ENCODE data around the gene IGSF21.

The IGSF21 gene

DNA sequence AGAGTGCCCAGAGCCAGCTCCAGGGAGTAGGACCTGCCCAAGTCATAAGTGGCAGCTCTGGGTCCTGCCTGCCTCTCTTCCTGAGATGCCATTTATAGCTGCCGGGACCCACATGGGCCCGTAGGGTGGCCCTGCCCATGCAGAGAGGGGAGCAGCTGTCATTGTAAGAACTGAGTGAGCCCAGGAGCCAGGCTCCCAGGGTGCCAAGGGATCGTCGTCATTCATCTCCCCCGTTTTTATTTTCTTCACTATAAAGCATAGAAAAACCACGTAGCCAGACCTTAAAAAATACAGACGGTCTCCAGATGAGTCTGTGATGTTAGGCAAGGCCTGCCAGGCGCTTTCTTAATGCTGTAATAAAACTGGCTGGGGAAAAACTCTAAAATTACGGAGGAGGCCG is 90.7 kb downstream of the IGSF21 start:
- TF ChIP-seq, protein P1, sequence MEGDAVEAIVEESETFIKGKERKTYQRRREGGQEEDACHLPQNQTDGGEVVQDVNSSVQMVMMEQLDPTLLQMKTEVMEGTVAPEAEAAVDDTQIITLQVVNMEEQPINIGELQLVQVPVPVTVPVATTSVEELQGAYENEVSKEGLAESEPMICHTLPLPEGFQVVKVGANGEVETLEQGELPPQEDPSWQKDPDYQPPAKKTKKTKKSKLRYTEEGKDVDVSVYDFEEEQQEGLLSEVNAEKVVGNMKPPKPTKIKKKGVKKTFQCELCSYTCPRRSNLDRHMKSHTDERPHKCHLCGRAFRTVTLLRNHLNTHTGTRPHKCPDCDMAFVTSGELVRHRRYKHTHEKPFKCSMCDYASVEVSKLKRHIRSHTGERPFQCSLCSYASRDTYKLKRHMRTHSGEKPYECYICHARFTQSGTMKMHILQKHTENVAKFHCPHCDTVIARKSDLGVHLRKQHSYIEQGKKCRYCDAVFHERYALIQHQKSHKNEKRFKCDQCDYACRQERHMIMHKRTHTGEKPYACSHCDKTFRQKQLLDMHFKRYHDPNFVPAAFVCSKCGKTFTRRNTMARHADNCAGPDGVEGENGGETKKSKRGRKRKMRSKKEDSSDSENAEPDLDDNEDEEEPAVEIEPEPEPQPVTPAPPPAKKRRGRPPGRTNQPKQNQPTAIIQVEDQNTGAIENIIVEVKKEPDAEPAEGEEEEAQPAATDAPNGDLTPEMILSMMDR (IDR thresholded peaks at IDR 0.05; ENCODE audit: control insufficient read depth, insufficient read depth, low read depth, low read length, missing control alignments), result no peak
- no peak for DNase-seq (ENCODE audit: low read depth)

DNA sequence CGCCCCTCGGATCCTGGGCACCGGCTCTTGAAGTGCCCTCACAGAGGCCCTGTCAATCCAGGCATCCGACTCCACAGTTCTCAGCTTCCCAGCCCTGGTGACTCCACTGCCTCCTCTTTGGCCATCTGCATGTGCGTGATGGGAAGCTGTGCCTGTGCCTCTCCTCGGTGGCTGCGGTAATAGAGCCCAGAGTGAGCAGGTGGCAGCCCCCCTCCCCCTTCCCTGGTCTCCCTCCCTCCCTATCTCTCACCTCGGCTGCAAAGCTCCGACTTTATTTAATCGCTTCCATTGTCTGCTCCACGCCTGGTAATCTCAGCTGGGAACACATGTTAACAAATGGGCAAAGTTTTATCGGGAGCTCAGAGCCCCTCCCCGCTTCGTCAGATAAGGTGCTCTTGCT is 91.9 kb downstream of the IGSF21 start:
- H3K4me3 ChIP-seq (ENCODE audit: control insufficient read depth, low read depth, low read length), result no peak overlapping the region
- TF ChIP-seq, protein P1 (IDR thresholded peaks at IDR 0.05; ENCODE audit: control insufficient read depth, insufficient read depth, low read depth, low read length, missing control alignments), result no peak
- no peak for DNase-seq (ENCODE audit: low read depth)

More for the DNA sequence above, 90.7 kb downstream of the IGSF21 start:
- no peak overlapping the region for H3K4me3 ChIP-seq (ENCODE audit: control insufficient read depth, low read depth, low read length)

DNA sequence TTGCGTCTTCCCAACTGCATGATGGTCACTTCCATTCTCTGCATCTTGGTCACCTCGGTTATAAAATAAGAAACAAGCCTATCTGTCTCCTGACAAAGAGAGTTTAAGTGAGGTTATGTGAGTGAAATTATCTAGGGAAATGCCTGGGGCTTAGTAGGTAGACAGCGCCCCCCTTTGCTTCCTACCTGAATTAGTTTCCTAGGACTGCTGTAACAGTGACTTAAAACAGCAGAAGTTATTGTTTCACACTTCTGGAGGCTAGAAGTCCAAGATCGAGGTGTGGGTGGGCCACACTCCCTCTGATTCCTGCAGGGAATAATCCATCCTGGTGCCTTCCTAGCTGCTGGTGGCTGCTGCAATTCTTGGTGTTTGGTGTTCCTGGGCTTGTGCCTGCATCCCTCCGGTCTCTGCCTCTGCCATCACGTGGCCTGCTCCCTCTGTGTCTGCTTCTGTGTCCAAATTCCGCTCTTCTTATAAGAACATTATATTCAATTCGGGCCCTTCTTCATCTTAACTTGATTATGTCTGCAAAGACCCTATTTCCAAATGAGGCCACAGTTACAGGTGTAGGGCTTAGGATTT is 92.6 kb downstream of the IGSF21 start:
- TF ChIP-seq, protein P1 (IDR thresholded peaks at IDR 0.05; ENCODE audit: control insufficient read depth, insufficient read depth, low read depth, low read length, missing control alignments), result no peak
- no peak overlapping the region for H3K4me3 ChIP-seq (ENCODE audit: control insufficient read depth, low read depth, low read length)
- no peak for DNase-seq (ENCODE audit: low read depth)

DNA sequence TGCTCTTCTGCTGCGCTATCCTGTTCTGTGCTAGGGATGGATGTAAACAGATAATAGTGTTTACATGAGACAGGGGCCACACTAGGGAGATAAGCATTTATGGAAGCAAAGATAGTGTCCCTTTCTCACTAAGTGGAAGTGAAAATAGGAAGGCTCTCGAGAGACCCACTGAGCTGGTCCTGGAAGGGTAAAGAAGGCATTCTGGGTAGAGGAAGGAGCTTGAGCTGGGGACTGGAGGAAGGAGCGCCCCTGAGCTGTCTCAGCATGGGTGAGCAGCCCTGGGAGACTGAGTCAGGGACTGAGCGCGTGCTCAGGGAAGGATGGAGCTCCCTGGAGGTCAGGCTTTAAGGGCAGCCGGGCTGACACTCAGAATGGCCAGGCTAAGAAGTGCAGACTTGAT is 93.3 kb downstream of the IGSF21 start:
- TF ChIP-seq, protein P1 (IDR thresholded peaks at IDR 0.05; ENCODE audit: control insufficient read depth, insufficient read depth, low read depth, low read length, missing control alignments), result no peak
- DNase-seq (ENCODE audit: low read depth), result no peak
- H3K4me3 ChIP-seq (ENCODE audit: control insufficient read depth, low read depth, low read length), result no peak overlapping the region

DNA sequence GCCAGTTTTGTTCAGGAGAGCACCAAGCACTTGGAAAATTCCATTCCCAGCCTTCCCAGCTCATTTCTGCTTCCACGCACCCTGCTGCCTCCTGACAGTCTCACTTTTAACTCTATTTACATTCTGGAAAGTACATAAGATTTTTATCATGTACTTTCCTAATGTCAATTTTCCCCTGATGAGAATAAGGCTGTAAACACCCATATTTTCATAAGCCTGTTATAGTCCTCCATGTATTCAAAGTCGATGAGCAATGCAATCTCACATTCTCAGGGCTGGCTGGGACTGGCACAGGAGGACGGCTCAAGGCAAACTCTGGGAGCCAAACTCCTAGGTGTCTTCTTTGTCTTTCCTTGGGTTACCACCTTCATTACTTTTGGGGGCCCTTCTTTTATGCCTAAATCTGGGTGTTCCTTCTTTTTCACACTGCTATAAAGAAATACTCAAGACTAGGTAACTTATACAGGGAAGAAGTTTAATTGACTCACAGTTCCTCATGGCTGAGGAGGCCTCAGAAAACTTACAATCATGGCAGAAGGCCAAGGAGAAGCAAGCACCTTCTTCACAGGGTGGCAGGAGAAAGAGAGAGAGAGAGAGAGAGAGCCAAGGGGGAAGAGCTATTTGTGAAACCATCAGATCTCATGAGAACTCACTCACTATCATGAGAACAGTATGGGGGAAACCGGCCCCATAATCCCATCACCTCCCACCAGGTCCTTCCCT is 94.6 kb downstream of the IGSF21 start:
- TF ChIP-seq, protein P1 (IDR thresholded peaks at IDR 0.05; ENCODE audit: control insufficient read depth, insufficient read depth, low read depth, low read length, missing control alignments), result no peak
- no peak for DNase-seq (ENCODE audit: low read depth)
- H3K4me3 ChIP-seq (ENCODE audit: control insufficient read depth, low read depth, low read length), result no peak overlapping the region

DNA sequence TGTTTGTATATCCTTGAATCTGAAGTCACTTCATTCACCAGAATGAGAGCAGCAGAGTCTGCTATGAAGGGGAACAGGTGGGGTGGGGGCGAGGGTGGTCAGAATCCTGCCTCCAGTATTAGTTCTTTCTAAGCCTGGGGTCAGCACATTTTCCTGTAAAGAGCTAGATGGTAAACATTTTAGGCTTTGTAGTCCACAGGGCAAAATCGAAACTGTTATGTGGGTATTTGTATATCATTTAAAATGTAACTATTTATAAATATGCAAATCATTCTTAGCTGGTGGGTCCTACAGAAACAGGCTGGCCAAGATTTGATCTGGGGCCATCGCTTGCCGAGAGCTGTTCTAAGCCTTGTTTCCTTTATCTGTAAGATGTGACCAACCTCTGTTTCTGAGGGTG is 96.0 kb downstream of the IGSF21 start:
- DNase-seq (ENCODE audit: low read depth), result no peak
- TF ChIP-seq, protein P1 (IDR thresholded peaks at IDR 0.05; ENCODE audit: control insufficient read depth, insufficient read depth, low read depth, low read length, missing control alignments), result no peak
- H3K4me3 ChIP-seq (ENCODE audit: control insufficient read depth, low read depth, low read length), result no peak overlapping the region

All from AG09309 (cell line).